ENCODE results near the gene LSM5. TPM values are rescaled to one million over a fixed set of nuclear protein-coding genes. Genes with fewer than 3 reads are reported as not detected.

LSM5 gene
- total RNA-seq, 1 donor from 2014 or later, result 48.0 TPM

DNA sequence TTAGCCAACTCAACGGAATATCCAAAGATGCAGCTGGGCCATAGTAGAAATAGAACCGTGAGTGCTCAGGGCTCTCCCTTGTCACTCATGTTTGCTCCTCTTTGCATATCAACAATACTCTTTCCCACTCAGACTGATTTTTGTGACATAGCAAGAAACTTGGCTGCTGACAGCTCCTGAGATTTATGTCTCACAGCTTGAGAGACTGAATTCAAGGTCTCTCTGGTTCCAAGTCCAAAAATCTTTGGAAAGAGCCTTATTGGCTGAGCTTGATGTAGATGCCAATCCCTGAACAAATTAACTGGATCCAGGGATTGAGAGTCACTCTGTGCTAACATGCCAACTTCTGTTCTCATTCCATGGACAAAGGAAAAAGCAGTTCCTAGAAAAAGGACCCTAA, 30.4 kb downstream of the LSM5 start:
- Mint-ChIP-seq H3K4me3 (no peak overlapping the region), H3K36me3 (no peaks in the 10 kb centered on the region), H3K4me1 (no peaks in the 10 kb centered on the region), H3K27me3 (ENCODE audit: low read depth) (no peaks in the 10 kb centered on the region), H3K27ac (no peak overlapping the region), H3K9me3 (no peaks in the 10 kb centered on the region)
- TF ChIP-seq, protein P1, sequence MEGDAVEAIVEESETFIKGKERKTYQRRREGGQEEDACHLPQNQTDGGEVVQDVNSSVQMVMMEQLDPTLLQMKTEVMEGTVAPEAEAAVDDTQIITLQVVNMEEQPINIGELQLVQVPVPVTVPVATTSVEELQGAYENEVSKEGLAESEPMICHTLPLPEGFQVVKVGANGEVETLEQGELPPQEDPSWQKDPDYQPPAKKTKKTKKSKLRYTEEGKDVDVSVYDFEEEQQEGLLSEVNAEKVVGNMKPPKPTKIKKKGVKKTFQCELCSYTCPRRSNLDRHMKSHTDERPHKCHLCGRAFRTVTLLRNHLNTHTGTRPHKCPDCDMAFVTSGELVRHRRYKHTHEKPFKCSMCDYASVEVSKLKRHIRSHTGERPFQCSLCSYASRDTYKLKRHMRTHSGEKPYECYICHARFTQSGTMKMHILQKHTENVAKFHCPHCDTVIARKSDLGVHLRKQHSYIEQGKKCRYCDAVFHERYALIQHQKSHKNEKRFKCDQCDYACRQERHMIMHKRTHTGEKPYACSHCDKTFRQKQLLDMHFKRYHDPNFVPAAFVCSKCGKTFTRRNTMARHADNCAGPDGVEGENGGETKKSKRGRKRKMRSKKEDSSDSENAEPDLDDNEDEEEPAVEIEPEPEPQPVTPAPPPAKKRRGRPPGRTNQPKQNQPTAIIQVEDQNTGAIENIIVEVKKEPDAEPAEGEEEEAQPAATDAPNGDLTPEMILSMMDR (IDR thresholded peaks at IDR 0.05; ENCODE audit: unreplicated experiment), result no peak
- DNase-seq (ENCODE audit: low spot score in 2 of 2, unreplicated experiment in 2 of 2), result no peak

DNA sequence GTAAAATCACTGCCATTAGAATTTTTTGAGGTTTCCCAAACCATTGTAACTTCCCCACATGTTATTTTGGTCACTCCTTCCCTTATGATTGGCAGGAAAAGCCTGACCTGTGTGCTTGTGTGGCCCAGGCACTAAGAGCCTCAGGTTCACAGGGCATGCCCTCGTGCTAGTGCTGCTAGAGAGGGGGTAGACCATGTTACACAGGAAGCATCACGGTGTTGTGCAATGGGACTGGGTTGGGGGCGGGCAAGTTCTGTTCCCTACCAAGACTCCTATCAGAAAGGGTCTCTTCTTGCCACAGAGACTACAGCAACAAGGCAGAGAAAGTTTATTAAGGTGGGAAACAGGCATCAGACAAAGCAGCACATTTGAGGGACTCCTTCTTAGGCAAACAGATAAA, 32.2 kb downstream of the LSM5 start:
- DNase-seq (ENCODE audit: low spot score in 2 of 2, unreplicated experiment in 2 of 2), result no peak
- H3K27ac Mint-ChIP-seq, result no peak overlapping the region
- TF ChIP-seq, protein P1 (IDR thresholded peaks at IDR 0.05; ENCODE audit: unreplicated experiment), result no peak
- H3K4me1 Mint-ChIP-seq, result no peaks in the 10 kb centered on the region
- H3K4me3 Mint-ChIP-seq, result no peak overlapping the region
- H3K36me3 Mint-ChIP-seq, result no peaks in the 10 kb centered on the region
- H3K27me3 Mint-ChIP-seq (ENCODE audit: low read depth), result no peaks in the 10 kb centered on the region
- H3K9me3 Mint-ChIP-seq, result peaks cover 4% of the 10 kb centered on the region

DNA sequence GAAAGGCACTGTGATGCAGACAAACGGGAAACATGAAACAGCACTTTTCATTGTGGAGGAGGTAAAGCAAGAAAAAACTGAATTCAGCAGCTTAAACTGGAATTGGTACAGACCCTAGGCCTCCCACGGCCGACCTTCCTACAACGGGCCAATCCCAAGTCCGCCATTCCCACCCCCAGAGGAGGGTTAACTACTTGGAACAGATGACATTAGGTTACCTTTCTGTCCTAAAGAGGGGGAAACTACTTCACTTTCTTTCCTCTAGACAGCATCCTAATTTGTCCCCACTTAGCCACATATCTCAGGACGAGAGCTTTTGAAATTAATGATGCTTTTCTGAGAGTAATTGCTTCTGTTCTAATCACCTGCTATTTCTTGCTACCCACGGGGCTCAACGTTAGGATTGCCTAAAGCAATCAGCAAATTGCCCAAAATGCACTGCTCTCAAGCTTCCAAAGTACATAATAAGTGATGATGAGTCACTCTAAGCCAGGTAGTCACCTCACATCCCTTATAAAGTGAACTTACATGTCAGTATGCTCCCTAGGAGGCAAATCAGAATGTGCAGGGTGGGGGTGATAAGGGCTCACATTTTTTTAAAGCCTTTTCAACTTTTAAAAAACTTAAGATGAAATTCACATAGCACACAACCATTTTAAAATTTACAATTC, 36.7 kb downstream of the LSM5 start:
- Mint-ChIP-seq H3K27ac (no peak overlapping the region), H3K4me3 (no peak overlapping the region), H3K4me1 (no peaks in the 10 kb centered on the region), H3K9me3 (peaks cover 4% of the 10 kb centered on the region), H3K36me3 (no peaks in the 10 kb centered on the region), H3K27me3 (ENCODE audit: low read depth) (peaks cover 2% of the 10 kb centered on the region)
- no peak for DNase-seq (ENCODE audit: low spot score in 2 of 2, unreplicated experiment in 2 of 2)
- TF ChIP-seq, protein P1 (IDR thresholded peaks at IDR 0.05; ENCODE audit: unreplicated experiment), result no peak

DNA sequence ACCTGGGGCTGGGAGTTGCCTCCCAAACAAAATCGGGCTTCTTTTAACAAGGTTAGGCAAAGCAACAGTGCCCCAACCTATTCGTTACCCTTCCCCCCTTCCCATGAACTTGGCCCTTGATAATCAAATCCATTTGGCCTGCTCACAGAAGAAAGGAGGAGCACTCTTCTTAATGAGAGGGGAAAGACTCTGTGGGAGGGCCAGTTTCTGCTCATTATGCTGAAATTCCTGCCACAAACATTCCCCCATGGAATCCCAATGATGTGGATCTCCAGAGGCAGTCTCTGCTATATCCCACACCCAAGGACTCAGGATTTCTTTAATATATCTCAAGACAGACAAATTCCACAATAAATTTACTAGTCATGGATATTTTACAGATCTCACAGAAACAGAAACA, 43.0 kb downstream of the LSM5 start:
- H3K36me3 Mint-ChIP-seq, result no peaks in the 10 kb centered on the region
- no peak overlapping the region for H3K27ac Mint-ChIP-seq
- no peak for DNase-seq (ENCODE audit: low spot score in 2 of 2, unreplicated experiment in 2 of 2)
- H3K4me1 Mint-ChIP-seq, result no peaks in the 10 kb centered on the region
- H3K27me3 Mint-ChIP-seq (ENCODE audit: low read depth), result peaks cover 2% of the 10 kb centered on the region
- no peak overlapping the region for H3K4me3 Mint-ChIP-seq
- peaks cover 4% of the 10 kb centered on the region for H3K9me3 Mint-ChIP-seq
- TF ChIP-seq, protein P1 (IDR thresholded peaks at IDR 0.05; ENCODE audit: unreplicated experiment), result no peak

DNA sequence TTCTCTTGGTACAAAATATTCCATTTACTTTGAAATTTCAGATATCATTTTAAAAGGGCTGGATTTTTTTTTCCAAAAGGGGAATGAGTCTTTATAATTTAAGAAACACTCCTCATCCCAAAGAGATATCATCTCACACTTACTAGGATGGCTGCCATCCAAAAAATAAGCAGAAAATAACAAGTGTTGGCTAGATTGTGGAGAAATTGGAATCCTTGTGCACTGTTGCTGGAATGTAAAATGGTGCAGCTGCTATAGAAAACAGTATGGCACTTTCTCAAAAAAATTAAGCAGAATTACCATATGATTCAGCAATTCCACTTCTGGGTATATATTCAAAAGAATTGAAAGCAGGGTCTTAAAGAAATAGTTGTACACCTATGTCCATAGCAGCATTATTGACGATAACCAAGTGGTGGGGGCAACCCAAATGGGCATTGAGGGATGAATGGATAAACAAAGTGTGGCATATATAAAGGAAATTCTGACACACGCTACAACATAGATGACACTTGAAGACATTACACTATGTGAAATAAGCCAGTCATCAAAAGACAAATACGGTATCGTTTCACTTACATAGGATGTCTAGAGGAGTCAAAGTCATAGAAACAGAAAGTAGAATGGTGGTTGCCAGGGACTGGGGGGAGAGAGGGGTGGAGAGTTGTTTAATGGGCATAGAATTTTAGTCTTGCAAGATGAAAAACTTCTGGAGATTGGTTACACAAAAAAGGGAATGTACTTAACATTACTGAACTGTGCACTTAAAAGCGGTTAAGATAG, 53.8 kb downstream of the LSM5 start:
- Mint-ChIP-seq H3K4me3 (no peak overlapping the region), H3K27ac (no peak overlapping the region), H3K9me3 (no peaks in the 10 kb centered on the region), H3K27me3 (ENCODE audit: low read depth) (peaks cover 16% of the 10 kb centered on the region), H3K4me1 (no peaks in the 10 kb centered on the region), H3K36me3 (no peaks in the 10 kb centered on the region)
- no peak for DNase-seq (ENCODE audit: low spot score in 2 of 2, unreplicated experiment in 2 of 2)
- TF ChIP-seq, protein P1 (IDR thresholded peaks at IDR 0.05; ENCODE audit: unreplicated experiment), result no peak

Other genes with a start within 250 kb of the LSM5 start
- gene AVL9, start 5.1 kb upstream of the LSM5 start, total RNA-seq, result 36.8 to 39.6 TPM (median 38.5 TPM) in 3 replicates

Measured in mesothelial cell of epicardium (in vitro differentiated cells).